Hepatocyte (in vitro differentiated cells): ENCODE measurements around the gene GRB10. TPM values are rescaled to one million over a fixed set of nuclear protein-coding genes. Genes with fewer than 3 reads are reported as not detected.

Source experiments
- DNase-seq: peaks from one replicate; pipeline ENCODE4 v3.0.0-alpha.2; 2016; ENCODE audit warnings: low spot score
- H2AFZ ChIP-seq: fragments of 200-600 bp; sonication (generic); 2 replicates; pipeline ENCODE4 v1.6.0; 2016; ENCODE audit warnings: antibody characterized with exemption, mild to moderate bottlenecking
- H3K27ac ChIP-seq: fragments of 200-600 bp; sonication (generic); 2 replicates; pipeline ENCODE4 v1.5.1; 2016; ENCODE audit warnings: mild to moderate bottlenecking
- H3K27me3 ChIP-seq: fragments of 200-600 bp; sonication (generic); 2 replicates; pipeline ENCODE4 v1.6.1; 2016
- H3K36me3 ChIP-seq: fragments of 200-600 bp; sonication (generic); replicated peaks from 2 replicates; pipeline ENCODE4 v1.5.1; 2016; ENCODE audit warnings: low read depth; ENCODE audit not compliant: insufficient read depth
- H3K4me1 ChIP-seq: fragments of 200-600 bp; sonication (generic); 2 replicates; pipeline ENCODE4 v1.5.1; 2016; ENCODE audit warnings: mild to moderate bottlenecking, moderate library complexity; ENCODE audit not compliant: insufficient read depth
- H3K4me2 ChIP-seq: fragments of 200-600 bp; sonication (generic); 2 replicates; pipeline ENCODE4 v1.6.0; 2016
- H3K4me3 ChIP-seq: fragments of 200-600 bp; sonication (generic); 2 replicates; pipeline ENCODE4 v1.5.1; 2016; ENCODE audit warnings: mild to moderate bottlenecking
- H3K79me2 ChIP-seq: fragments of 200-600 bp; sonication (generic); 2 replicates; pipeline ENCODE4 v1.6.0; 2017; ENCODE audit warnings: mild to moderate bottlenecking
- H3K9me2 ChIP-seq: fragments of 200-600 bp; sonication (generic); replicated peaks from 2 replicates; pipeline ENCODE4 v1.6.0; 2017; ENCODE audit warnings: mild to moderate bottlenecking; ENCODE audit not compliant: insufficient read depth
- H3K9me3 ChIP-seq: fragments of 200-600 bp; sonication (generic); 2 replicates; pipeline ENCODE4 v1.5.1; 2016; ENCODE audit warnings: low read depth, mild to moderate bottlenecking
- H4K20me1 ChIP-seq: fragments of 200-600 bp; sonication (generic); 2 replicates; pipeline ENCODE4 v1.6.0; 2016; ENCODE audit warnings: mild to moderate bottlenecking; ENCODE audit not compliant: insufficient read depth, poor library complexity, severe bottlenecking
- EZH2 ChIP-seq: fragments of 200-600 bp; sonication (generic); IDR thresholded peaks from 2 replicates; pipeline ENCODE4 v1.6.1; 2016; ENCODE audit warnings: antibody characterized with exemption, mild to moderate bottlenecking, borderline replicate concordance
- EZH2phosphoT487 ChIP-seq: fragments of 200-600 bp; sonication (generic); IDR thresholded peaks from one replicate; pipeline ENCODE4 v1.6.1; 2018; ENCODE audit warnings: antibody characterized with exemption, mild to moderate bottlenecking, low read depth, moderate library complexity; ENCODE audit not compliant: unreplicated experiment, severe bottlenecking
- WGBS: methylation state at CpG from one replicate; pipeline ENCODE4 v1.1.6; 2016; ENCODE audit warnings: low lambda C conversion rate; ENCODE audit errors: missing lambda C conversion rate; 5-methylcytosine and 5-hydroxymethylcytosine counted together
- polyA plus RNA-seq: library from polyadenylated mRNA; unstranded; fragments of >200 nt; fragmentation: Nextera tagmentation; extraction: Ambion mirVana; gene quantifications from 2 replicates; pipeline ENCODE4 v1.2.1, GENCODE V29; 2016
- total RNA-seq: library from RNA; depleted of rRNA; stranded (reverse); fragments of >200 nt; gene quantifications from 2 replicates; pipeline ENCODE4 v1.2.3, GENCODE V29; 2014
- TF ChIP-seq, protein P1 (sequence below): fragments of 200-600 bp; sonication (generic); IDR thresholded peaks from 2 replicates; pipeline ENCODE4 v1.5.1; 2016; ENCODE audit warnings: antibody characterized with exemption, mild to moderate bottlenecking; ENCODE audit not compliant: poor library complexity

The GRB10 gene
- total and polyA plus RNA-seq, 2 experiments from 2014 or later: 47.6 to 65.9 TPM

DNA sequence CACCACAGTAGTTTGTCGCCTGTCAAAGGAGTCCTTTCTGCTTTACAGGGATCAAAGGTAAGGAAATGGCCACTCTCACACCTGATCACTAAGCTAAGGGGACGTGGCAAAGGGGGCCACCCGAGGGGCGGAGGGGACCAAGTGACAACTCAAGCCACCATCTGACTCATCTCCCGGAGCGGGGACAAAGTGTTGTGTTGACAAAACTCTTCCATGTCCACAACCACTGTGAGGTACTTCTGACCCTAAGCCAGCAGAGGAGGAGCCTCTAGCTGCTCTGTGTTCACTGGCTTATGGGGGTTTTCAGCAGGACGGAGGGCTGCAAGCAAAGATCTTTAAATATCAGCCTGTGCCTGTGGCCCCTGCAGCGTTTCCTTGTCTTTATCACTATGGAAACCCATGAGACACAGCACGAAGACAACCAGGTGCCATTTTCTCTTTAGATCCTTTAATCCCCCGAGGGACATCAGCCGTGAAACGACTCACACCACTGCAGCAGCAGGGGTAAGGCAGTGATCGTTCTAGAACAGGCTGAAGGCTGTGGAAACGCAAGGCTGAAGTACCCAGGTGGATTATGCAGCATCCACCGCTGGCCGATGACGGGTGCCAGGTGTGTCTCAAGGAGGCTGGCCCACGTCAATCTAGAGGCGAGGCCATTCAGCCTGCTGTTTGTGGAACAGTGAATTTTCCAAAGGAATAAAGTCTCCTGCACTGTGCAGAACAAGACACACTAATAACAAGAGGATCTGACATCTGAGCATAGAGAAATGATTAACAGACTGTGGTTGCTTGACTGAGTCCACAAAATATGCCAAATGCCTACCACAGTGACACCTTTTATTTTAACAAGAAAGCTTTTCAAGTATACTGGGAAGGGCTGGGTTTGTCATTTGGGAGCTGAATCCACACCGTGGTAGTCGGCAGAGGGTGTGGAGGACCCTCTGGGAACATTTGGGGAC, 190.9 kb downstream of the GRB10 start:
- Histone ChIP-seq H3K36me3 (no peaks in the 10 kb centered on the region), H3K27me3 (no peaks in the 10 kb centered on the region), H2AFZ (no peak overlapping the region), H3K4me2 (no peak overlapping the region), H4K20me1 (no peaks in the 10 kb centered on the region), H3K4me3 (no peak overlapping the region), H3K9me3 (no peaks in the 10 kb centered on the region), H3K9me2 (no peaks in the 10 kb centered on the region), H3K4me1 (no peaks in the 10 kb centered on the region), H3K79me2 (no peaks in the 10 kb centered on the region), H3K27ac (peak overlapping the region; percentile 55)
- 80% methylated on average over 21 of the region's 21 CpGs for WGBS
- DNase-seq: peak; percentile 30
- no peak for TF ChIP-seq EZH2

- H3K27ac ChIP-seq: peak overlapping the region; percentile 55
- DNase-seq: no peak
- no peak overlapping the region for H3K4me3 ChIP-seq
- H3K4me1 ChIP-seq: no peaks in the 10 kb centered on the region
- no peaks in the 10 kb centered on the region for H3K79me2 ChIP-seq
- no peaks in the 10 kb centered on the region for H3K9me2 ChIP-seq
- no peaks in the 10 kb centered on the region for H3K36me3 ChIP-seq
- no peaks in the 10 kb centered on the region for H4K20me1 ChIP-seq
- H2AFZ ChIP-seq: no peak overlapping the region
- H3K4me2 ChIP-seq: no peak overlapping the region
- H3K9me3 ChIP-seq: no peaks in the 10 kb centered on the region
- TF ChIP-seq EZH2phosphoT487 (no peak), EZH2 (no peak)
- TF ChIP-seq, protein P1, sequence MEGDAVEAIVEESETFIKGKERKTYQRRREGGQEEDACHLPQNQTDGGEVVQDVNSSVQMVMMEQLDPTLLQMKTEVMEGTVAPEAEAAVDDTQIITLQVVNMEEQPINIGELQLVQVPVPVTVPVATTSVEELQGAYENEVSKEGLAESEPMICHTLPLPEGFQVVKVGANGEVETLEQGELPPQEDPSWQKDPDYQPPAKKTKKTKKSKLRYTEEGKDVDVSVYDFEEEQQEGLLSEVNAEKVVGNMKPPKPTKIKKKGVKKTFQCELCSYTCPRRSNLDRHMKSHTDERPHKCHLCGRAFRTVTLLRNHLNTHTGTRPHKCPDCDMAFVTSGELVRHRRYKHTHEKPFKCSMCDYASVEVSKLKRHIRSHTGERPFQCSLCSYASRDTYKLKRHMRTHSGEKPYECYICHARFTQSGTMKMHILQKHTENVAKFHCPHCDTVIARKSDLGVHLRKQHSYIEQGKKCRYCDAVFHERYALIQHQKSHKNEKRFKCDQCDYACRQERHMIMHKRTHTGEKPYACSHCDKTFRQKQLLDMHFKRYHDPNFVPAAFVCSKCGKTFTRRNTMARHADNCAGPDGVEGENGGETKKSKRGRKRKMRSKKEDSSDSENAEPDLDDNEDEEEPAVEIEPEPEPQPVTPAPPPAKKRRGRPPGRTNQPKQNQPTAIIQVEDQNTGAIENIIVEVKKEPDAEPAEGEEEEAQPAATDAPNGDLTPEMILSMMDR: no peak
- WGBS: 88% methylated on average over 5 of the region's 5 CpGs
- H3K27me3 ChIP-seq: no peaks in the 10 kb centered on the region
These were observed 191.6 kb downstream of the GRB10 start for GRCh38 chr7:50591098-50591479.

GRCh38 chr7:50590535-50590934, 192.2 kb downstream of the GRB10 start:
- TF ChIP-seq, protein P1: no peak
- no peak for TF ChIP-seq EZH2
- no peak for TF ChIP-seq EZH2phosphoT487
- no peak for DNase-seq
- H4K20me1 ChIP-seq: no peaks in the 10 kb centered on the region
- H3K27ac ChIP-seq: no peak overlapping the region
- no peaks in the 10 kb centered on the region for H3K9me2 ChIP-seq
- no peak overlapping the region for H2AFZ ChIP-seq
- no peaks in the 10 kb centered on the region for H3K27me3 ChIP-seq
- H3K4me1 ChIP-seq: no peaks in the 10 kb centered on the region
- H3K4me2 ChIP-seq: no peak overlapping the region
- H3K4me3 ChIP-seq: no peak overlapping the region
- 95% methylated on average over 13 of the region's 13 CpGs for WGBS
- H3K9me3 ChIP-seq: no peaks in the 10 kb centered on the region
- no peaks in the 10 kb centered on the region for H3K36me3 ChIP-seq
- no peaks in the 10 kb centered on the region for H3K79me2 ChIP-seq

DNA sequence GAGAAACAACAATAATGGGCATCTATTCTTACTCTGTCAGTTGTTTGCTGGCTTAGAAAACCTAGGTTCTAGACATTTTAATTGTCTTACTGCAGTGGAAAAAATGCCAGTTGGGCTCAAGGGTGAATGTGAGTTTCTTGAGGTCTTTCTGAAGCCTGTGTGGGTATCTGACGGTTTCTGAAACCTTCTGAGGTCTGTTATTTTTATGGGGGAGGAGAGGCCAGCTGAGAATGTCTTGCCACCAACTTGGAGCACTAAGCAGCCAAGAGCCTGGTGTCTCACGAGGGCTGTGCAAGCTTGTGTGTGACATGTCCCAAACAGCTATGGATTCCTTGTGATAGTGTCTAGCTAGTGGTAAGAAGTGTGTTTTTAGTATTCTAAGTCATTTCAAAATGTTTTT, 193.3 kb downstream of the GRB10 start:
- no peak overlapping the region for H3K4me3 ChIP-seq
- H3K36me3 ChIP-seq: no peaks in the 10 kb centered on the region
- H2AFZ ChIP-seq: no peak overlapping the region
- DNase-seq: no peak
- H3K9me2 ChIP-seq: no peaks in the 10 kb centered on the region
- no peaks in the 10 kb centered on the region for H3K4me1 ChIP-seq
- no peaks in the 10 kb centered on the region for H3K27me3 ChIP-seq
- no peak overlapping the region for H3K4me2 ChIP-seq
- H4K20me1 ChIP-seq: no peaks in the 10 kb centered on the region
- no peaks in the 10 kb centered on the region for H3K79me2 ChIP-seq
- WGBS: 92% methylated on average over 2 of the region's 2 CpGs
- H3K9me3 ChIP-seq: no peaks in the 10 kb centered on the region
- no peak overlapping the region for H3K27ac ChIP-seq
- TF ChIP-seq EZH2phosphoT487: no peak
- TF ChIP-seq, protein P1: no peak
- no peak for TF ChIP-seq EZH2
